Activated CD8-positive, alpha-beta memory T cell treated with anti-CD3 and anti-CD28 coated beads, Interleukin-2, amount 50 U/mL, for 1 hour (primary cell): ENCODE measurements around the gene ATP1B2.

Experiments used
- DNase-seq: peaks from one replicate; pipeline ENCODE4 v3.0.0-alpha.2; 2020; ENCODE audit errors: extremely low read depth

Gene ATP1B2

DNA sequence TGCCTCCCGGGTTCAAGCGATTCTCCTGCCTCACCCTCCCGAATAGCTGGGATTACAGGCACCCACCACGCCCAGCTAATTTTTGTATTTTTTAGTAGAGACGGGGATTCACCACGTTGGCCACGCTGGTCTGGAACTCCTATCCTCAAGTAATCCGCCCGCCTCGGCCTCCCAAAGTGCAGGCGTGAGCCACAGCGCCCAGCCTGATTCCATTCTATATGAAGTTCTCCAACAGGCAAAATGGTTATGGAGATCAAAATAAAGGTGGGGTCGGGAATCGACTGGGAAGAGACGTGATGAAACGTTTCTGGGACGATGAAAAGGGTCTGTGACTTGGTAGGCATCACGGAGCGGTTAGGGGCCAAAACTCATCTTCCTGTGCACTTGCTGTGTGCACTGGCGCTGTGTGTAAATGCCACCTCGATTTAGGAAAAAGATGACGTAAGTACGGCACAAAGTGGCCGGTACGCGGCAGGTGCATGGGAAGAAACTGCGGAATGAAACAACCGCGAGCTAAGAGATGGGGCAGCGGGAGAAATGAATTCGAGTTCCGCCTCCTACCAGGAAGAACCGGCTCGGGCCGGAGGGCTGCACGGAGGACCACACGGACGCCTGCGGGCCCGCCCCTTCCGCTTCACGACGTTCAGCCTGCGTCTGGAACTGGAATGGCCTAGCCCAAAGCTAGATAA lies 35.0 kb downstream of the ATP1B2 start:
- DNase-seq: peak; percentile 53

DNA sequence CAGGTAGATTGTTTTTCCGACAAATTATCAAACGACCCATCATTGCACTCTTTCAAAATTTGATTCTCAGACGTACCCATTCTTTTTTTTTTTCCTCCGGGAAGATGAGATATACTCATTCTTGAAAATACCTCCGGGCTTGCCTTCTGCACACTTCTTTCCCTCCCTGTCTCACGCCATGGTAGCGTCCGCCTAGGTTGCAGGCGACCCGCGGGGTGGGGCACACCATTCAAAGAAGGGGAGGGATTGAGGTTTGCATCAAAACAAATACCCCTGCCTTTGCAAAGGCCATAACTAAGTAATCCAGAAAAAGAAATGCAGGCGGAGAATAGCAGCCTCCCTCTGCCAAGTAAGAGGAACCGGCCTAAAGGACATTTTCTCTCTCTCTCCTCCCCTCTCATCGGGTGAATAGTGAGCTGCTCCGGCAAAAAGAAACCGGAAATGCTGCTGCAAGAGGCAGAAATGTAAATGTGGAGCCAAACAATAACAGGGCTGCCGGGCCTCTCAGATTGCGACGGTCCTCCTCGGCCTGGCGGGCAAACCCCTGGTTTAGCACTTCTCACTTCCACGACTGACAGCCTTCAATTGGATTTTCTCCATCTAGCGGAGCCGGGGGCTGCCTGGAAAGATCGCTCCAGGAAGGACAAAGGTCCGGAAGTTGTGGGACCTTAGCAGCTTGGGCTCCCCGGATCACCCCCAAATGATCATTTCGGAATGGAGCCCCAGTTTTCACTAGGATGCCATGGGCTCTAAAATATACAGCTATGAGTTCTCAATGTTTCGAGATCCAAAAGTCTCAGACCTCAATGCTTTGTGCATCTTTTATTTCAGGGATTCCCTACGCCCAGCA lies 35.7 kb downstream of the ATP1B2 start:
- DNase-seq: peak; percentile 59

DNA sequence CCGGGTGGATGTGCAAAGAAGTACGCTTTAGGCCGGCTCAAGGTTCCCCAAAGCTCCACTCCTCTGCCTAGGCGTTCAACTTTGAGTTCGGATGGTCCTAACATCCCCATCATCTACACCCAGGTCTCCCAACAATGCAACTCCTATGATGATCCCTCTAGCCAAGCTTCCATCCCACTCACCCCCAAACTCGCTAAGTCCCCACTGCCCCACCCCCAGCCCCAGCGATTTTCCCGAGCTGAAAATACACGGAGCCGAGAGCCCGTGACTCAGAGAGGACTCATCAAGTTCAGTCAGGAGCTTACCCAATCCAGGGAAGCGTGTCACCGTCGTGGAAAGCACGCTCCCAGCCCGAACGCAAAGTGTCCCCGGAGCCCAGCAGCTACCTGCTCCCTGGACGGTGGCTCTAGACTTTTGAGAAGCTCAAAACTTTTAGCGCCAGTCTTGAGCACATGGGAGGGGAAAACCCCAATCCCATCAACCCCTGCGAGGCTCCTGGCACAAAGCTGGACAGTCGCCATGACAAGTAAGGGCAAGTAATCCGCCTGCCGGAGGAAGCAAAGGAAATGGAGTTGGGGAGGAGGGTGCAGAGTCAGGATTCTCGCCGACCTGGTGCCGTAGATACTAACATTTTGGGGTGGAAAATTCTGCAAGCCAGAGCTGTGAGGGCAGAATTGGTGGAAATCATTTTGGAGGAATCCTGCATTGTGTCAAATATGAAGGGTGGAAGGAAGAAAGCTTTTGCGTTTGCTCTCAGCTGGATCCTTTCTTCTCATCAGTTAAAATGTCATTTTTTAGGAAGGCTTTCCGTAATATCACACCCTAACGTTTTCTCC lies 36.6 kb downstream of the ATP1B2 start, which contains the start of gene TP53:
TSS of gene TP53 (minus strand) at position 419 of the 836 bp plus-strand sequence. CDS start 10,896 bp downstream, outside the sequence.
- peak; percentile 73 for DNase-seq

DNA sequence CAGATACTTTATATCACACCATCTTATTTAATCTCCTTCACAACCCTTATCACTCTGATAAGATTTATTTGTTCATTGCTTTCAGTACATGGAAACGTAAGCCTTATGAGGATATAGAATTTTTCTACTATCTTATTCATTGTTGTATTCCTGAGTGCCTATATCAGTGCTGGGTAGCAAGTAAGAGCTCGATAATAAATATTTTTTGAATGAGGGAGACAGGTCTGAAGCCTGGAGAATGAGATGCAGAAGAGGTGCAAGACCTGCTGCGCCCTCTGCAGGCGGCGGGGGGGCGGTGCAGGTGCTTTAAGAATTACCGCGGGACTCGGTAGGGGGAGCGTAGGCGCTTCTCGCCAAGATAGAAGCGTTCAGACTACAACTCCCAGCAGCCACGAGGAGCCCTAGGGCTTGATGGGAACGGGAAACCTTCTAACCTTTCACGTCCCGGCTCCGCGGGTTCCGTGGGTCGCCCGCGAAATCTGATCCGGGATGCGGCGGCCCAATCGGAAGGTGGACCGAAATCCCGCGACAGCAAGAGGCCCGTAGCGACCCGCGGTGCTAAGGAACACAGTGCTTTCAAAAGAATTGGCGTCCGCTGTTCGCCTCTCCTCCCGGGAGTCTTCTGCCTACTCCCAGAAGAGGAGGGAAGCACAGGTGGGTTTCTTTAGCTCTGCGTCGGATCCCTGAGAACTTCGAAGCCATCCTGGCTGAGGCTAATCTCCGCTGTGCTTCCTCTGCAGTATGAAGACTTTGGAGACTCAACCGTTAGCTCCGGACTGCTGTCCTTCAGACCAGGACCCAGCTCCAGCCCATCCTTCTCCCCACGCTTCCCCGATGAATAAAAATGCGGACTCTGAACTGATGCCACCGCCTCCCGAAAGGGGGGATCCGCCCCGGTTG lies 37.4 kb downstream of the ATP1B2 start, which contains the start of gene WRAP53:
TSS of gene WRAP53 (plus strand) at position 570 of the 900 bp plus-strand sequence. CDS start at position 742, 172 bp downstream.
- DNase-seq: peak; percentile 76

DNA sequence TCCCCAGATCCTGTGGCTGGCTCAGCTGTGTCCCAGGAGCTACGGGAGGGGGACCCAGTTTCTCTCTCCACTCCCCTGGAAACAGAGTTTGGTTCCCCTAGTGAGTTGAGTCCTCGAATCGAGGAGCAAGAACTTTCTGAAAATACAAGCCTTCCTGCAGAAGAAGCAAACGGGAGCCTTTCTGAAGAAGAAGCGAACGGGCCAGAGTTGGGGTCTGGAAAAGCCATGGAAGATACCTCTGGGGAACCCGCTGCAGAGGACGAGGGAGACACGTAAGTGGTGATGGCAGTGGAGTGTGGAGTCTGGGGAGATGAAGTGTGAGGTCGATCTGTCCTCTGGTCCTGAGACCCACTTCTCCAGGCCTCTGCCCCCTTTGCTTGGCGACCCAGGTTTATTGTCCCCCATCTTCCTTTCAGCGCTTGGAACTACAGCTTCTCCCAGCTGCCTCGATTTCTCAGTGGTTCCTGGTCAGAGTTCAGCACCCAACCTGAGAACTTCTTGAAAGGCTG lies 38.1 kb downstream of the ATP1B2 start:
- no peak for DNase-seq

DNA sequence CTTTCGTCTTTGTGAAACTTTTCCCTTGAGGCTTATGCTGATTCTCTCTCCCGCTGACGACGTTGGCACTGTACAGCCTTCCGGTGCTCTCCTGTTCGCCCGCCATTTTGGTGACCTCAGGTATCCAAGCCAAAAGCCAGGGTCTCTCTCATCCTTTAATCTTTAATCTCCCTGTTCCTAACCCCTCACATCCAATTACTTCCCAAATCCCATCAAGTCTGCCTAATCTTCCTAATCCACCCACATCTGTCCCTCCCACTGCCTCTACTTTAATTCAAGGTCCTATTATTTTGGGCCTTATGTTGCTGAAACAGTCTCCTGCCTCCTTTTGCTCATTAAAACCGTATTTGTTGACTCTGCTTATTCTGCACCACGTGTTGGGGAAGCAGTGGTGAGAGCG lies 44.9 kb downstream of the ATP1B2 start:
- DNase-seq: no peak

DNA sequence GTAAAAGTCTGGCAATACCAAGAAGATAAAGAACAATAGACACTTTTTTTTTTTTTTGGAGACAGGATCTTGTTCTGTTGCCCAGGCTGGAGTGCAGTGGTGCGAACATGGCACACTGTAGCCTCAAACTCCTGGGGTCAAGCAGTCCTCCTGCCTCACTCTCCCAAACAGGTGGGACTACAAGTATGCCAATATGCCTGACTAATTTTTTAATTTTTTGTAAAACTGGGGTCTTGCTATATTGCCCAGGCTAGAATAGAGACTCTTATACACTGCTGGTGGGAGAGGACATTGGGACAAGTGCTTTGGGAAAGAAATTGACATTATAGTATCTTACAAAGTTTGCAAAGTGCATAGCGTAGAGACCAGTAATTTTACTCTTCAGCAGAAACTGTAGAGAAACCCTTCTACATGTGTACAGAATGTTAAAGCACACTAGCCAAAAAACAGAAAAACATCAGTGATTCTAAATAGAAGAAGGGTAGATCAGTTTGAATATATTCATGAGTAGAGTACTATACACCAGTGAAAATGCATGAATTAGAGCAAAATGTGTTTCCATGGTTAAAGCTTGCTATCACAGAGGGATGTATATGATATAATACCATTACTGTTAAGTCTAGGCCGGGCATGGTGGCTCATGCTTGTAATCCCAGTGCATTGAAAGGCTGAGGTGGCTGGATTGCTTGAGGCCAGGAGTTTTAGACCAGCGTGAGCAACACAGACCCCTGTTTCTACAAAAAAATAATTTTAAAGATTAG lies 47.3 kb downstream of the ATP1B2 start:
- no peak for DNase-seq

DNA sequence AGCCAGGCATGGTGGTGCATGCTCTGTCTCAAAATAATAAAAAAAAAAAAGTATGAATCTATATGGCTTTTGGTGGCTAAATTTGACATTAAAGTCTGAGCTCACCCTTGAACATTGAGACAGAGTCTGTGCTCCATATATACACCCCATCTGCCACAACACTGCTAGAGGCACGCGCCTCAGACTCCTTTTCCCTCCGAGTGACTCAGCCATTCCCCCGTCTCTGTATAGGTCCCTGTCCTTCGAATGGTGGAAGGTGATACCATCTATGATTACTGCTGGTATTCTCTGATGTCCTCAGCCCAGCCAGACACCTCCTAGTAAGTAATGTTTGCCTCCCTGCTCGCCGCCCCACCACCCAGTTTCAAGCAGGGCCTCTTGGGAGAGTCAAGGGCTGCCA lies 49.8 kb downstream of the ATP1B2 start:
- no peak for DNase-seq

DNA sequence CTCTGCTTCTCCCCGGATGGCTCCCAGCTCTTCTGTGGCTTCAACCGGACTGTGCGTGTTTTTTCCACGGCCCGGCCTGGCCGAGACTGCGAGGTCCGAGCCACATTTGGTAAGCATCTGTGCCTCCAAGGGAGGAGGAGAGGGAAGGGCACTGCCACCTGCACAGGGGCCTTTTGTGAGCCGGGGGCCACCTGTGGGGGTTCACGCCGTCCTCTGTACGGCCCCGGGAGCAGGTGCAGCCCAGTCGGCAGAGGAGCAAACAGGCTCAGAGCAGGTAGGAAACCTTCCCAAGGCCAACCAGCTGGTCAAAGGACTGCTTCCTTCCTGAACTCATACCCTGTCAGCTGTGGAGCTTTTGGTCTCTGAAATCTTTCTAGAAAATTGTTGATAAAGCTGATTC lies 51.0 kb downstream of the ATP1B2 start:
- no peak for DNase-seq

DNA sequence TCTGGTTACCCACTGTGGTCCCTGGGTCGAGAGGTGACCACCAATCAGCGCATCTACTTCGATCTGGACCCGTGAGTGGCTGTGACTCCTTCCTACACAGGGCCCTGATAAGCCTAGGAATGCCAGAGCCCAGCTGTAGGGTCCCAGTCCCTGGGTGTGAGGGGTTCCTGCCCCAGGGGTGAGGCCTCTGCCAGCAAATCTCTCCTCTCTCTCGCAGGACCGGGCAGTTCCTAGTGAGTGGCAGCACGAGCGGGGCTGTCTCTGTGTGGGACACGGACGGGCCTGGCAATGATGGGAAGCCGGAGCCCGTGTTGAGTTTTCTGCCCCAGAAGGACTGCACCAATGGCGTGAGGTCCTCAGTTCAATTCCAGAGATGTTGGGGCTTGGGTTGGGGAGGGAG lies 52.0 kb downstream of the ATP1B2 start:
- no peak for DNase-seq

DNA sequence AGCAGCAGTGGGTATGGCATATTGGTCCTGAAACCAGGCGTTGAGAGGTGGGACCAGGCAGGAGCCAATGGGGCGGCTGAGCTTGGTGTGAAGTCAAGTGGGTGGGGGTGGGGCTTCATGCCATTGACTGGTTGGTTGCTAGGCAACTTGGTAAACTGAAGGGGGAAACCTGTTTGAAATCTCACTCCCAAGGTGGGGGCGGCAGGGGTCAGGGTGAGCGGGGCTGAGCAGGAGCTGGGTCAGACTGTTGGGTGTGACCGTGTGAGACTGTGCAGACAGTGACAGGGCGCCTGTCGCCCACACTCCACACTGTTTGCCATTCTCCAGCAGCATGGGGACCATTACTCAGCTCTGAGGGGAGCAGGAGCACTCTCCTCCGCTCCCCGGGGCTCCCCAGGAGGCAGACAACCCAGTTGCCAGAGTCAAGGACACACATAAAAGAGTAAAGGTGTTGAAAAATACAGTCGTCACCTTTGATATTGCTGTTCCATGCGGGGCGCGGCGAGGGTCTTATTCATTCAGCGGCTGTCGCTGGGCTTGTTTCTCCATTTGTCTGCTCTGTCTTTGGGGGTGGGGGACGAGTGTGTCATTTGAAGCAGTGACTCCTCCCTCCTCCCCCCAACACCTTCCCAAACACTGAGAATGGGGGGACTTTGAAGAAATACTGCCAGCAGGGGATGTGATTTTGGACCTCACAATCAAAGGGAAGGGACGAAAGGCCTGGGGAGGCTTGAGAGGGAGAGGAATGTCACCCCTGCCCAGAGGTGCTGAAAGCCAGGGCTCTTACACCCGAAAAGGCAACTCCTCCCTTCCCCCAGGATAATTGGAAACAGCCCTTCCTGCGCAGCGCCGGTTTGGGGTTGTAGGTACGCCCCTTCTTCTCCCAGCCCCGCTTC lies 53.1 kb downstream of the ATP1B2 start:
- DNase-seq: no peak

DNA sequence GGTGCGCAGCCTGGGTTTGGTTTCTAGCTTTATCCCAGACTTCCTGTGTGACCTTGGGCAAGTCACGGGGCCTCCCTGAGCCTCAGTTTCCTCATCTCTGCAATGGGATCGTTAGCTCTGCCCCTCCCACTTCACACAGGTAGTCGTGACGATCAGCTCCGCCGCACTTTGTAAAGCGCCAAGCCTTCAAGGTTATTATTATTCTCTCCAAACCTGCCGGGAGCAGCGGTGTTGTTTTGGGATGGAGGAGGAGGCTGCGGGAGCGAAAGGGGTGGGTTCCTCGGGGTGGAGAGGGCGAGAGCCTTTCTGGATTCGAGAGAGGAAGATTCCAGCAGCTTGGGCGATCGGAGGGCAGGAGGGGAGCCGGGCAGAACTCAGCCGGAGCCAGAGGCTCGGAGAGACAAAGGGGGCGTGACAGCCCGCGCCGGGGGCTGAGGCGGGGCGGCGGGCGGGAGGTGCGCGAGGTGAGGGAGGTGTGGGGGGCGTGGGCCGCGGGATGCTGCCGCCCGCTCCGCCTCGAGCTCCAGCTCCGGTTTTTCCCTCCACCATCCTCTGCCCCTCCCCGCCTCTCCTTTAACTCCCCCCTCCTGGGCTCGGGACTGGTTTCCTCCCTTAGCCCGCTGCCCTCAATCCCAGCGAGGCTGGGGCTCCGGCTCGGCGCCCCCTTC lies 54.0 kb downstream of the ATP1B2 start, which contains the start of gene EFNB3:
TSS of gene EFNB3 (plus strand) at position 602 of the 668 bp plus-strand sequence. CDS start 397 bp downstream, outside the sequence.
- DNase-seq: no peak

DNA sequence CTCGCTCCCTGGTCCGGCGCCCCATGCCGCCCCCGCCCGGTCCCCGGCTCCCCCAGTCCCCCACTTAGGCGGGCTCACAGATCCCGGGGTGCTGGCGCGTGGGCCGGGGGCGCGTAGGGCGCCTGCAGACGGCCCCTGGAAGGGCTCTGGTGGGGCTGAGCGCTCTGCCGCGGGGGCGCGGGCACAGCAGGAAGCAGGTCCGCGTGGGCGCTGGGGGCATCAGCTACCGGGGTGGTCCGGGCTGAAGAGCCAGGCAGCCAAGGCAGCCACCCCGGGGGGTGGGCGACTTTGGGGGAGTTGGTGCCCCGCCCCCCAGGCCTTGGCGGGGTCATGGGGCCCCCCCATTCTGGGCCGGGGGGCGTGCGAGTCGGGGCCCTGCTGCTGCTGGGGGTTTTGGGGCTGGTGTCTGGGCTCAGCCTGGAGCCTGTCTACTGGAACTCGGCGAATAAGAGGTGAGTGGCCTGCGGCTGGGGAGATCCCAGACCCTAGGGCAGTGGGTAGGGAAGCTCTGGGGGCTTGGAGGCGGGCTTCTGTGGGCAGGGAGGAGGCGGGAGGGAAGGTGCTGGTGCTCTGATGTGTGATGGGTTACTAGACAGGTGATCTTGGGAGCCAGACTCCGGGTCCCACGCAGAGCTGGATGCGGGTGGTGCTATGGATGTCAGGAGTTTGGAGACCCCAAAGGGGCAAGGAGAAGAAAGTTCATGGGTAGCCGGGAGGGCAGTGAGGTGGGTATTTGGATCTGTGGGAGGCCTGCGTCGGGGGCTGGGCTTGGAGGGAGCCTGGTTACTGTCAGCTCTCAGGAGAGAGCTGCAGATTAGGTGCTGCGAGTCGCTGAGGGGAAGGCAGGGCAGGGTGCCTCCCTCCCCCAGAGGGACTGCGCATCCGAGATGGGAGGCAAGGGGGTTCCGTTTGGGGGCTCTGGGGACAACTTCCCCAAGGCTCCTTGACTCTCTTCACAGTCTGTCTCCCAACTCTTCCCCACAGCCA lies 54.8 kb downstream of the ATP1B2 start:
- no peak for DNase-seq

DNA sequence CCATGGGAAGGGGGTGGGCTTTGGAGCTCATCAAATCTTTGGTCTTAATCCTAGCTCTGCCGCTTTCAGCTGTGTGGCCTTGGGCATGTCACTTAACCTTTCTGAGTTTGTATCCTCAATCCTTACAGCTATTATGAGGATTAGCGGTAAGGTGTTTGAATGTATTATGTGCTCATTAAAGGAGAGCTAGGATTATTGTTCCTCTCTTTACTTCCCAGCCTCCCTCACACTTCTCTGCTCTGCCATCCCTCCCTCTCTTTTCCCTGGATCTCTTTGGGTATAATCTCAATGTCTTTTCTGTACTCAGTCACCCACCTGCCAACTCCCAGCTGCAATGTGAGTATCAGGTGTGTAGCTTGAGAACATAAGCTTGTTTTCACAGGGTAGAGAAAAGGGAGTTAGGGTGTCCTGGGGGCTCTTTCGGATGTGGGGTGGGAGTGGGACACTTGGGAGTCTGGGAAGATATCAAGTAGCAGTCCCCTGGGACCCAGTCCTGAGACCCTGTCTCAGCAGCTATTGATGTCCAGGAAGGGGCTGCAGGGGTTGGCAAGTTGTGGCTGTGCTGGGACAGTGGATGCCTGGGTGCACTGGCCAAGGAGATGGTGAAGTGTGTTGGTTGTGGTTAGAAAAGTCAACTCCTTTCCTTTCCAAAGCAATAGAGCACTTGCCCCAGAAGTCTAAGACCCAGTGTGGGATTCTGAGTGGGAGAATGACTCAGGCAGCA lies 56.1 kb downstream of the ATP1B2 start:
- DNase-seq: no peak
